WTC11 (cell line): Measurements from ENCODE around the gene CLEC1A. TPM values are rescaled to one million over a fixed set of nuclear protein-coding genes. Genes with fewer than 3 reads are reported as not detected.

ENCODE experiments used
- ATAC-seq: fragments of 200-7000 bp; cut with Tn5 transposase; 2 replicates; pipeline ENCODE4 v1.10.0; 2021; ENCODE audit warnings: mild to moderate bottlenecking, moderate library complexity
- CTCF ChIA-PET: fragments of 300-600 bp; sonication (Branson Sonifier 250); formaldehyde crosslinking; loops from one replicate; lab custom pipeline; 2021; ENCODE audit warnings: antibody characterized with exemption; lab: Charles Lee
- POLR2A ChIA-PET: fragments of 350-600 bp; sonication (Branson Sonifier 250); formaldehyde crosslinking; loops from one replicate; lab custom pipeline; 2021; ENCODE audit warnings: antibody characterized with exemption; lab: Charles Lee
- DNase-seq: peaks from one replicate; pipeline ENCODE4 v3.0.0; 2021; ENCODE audit warnings: low spot score
- H3K27ac Mint-ChIP-seq: 2 replicates; pipeline ENCODE4 v1.8.0; 2021; ENCODE audit warnings: mixed read lengths
- H3K27me3 Mint-ChIP-seq: 2 replicates; pipeline ENCODE4 v1.8.0; 2021; ENCODE audit warnings: low read depth, mild to moderate bottlenecking, moderate library complexity, mixed read lengths
- H3K36me3 Mint-ChIP-seq: 2 replicates; pipeline ENCODE4 v1.8.0; 2021; ENCODE audit warnings: mixed read lengths
- H3K4me1 Mint-ChIP-seq: 2 replicates; pipeline ENCODE4 v1.8.0; 2022; ENCODE audit warnings: mixed read lengths
- H3K4me3 Mint-ChIP-seq: 2 replicates; pipeline ENCODE4 v1.8.0; 2021; ENCODE audit warnings: mild to moderate bottlenecking, moderate library complexity, mixed read lengths
- H3K9me3 Mint-ChIP-seq: 2 replicates; pipeline ENCODE4 v1.8.0; 2021; ENCODE audit warnings: mixed read lengths
- ATF6 ChIP-seq: sonication (generic); formaldehyde crosslinking; IDR thresholded peaks from 2 replicates; pipeline ENCODE4 v1.8.1; 2023; ENCODE audit warnings: mild to moderate bottlenecking, missing genetic modification reagents
- PRDM15 ChIP-seq: sonication (generic); formaldehyde crosslinking; IDR thresholded peaks from 2 replicates; pipeline ENCODE4 v1.8.0; 2022; ENCODE audit warnings: missing genetic modification reagents
- SMAD4 ChIP-seq: sonication (generic); formaldehyde crosslinking; IDR thresholded peaks from 2 replicates; pipeline ENCODE4 v1.8.0; 2022; ENCODE audit warnings: mild to moderate bottlenecking, missing genetic modification reagents
- ZNF232 ChIP-seq: sonication (generic); formaldehyde crosslinking; IDR thresholded peaks from 2 replicates; pipeline ENCODE4 v1.8.0; 2022; ENCODE audit warnings: mild to moderate bottlenecking, missing genetic modification reagents
- total RNA-seq: library from RNA; stranded (reverse); gene quantifications from 3 replicates; pipeline ENCODE4 v1.2.3, GENCODE V29; 2021

CLEC1A gene
- total RNA-seq, 1 experiment from 2014 or later = not detected

- Mint-ChIP-seq H3K36me3 (no peaks in the 10 kb centered on the region), H3K4me3 (no peak overlapping the region), H3K4me1 (peaks cover 10% of the 10 kb centered on the region), H3K9me3 (peaks cover 13% of the 10 kb centered on the region), H3K27ac (no peak overlapping the region), H3K27me3 (peaks cover 5% of the 10 kb centered on the region; the same call in 1 of the 2 replicates)
- ChIA-PET POLR2A (no interaction called here), CTCF (no interaction called here)
- ATAC-seq (no peak), DNase-seq (no peak)
- TF ChIP-seq SMAD4 (CRISPR knock-in tag) = no peak
- no peak for TF ChIP-seq ATF6 (CRISPR knock-in tag)
- TF ChIP-seq PRDM15 (CRISPR knock-in tag) = no peak
- no peak for TF ChIP-seq ZNF232
Measured at GRCh38 chr12:10021342-10021741, 77.4 kb downstream of the CLEC1A start.

Other genes with a start within 250 kb of the CLEC1A start
- 0.20 TPM in 1 of 3 replicates, not detected in the others for gene CLEC2B, start 229.6 kb downstream of the CLEC1A start, total RNA-seq
- gene KLRF2, start 217.5 kb downstream of the CLEC1A start, total RNA-seq = not detected in 3 replicates
- gene CLEC2A, start 166.6 kb downstream of the CLEC1A start, total RNA-seq = 2.1 to 3.5 TPM (median 2.7 TPM) in 3 replicates
- not detected in 3 replicates for gene CLEC12A, start 127.6 kb downstream of the CLEC1A start, total RNA-seq
- not detected in 3 replicates for gene CLEC1B, start 99.9 kb downstream of the CLEC1A start, total RNA-seq
- not detected in 3 replicates for gene CLEC12B, start 88.4 kb downstream of the CLEC1A start, total RNA-seq
- gene CLEC9A, start 68.3 kb downstream of the CLEC1A start, total RNA-seq = not detected in 3 replicates
- gene CLEC7A, start 31.2 kb upstream of the CLEC1A start, total RNA-seq = 0.09 to 0.92 TPM (median 0.48 TPM) in 3 replicates
- gene OLR1, start 73.1 kb upstream of the CLEC1A start, total RNA-seq = 0.09 to 0.21 TPM in 2 of 3 replicates, not detected in the other
- gene TMEM52B, start 80.0 kb upstream of the CLEC1A start, total RNA-seq = not detected in 3 replicates
- 85.2 to 90.3 TPM (median 87.8 TPM) in 3 replicates for gene GABARAPL1, start 113.9 kb upstream of the CLEC1A start, total RNA-seq
- gene KLRD1, start 208.9 kb upstream of the CLEC1A start, total RNA-seq = 0.16 to 0.71 TPM (median 0.55 TPM) in 3 replicates